ENCODE measurements around the gene VSTM2L.

The VSTM2L gene

GRCh38 chr20:37879843-37880242 is 23.1 kb upstream of the VSTM2L start:
- DNase-seq = no peak

DNA sequence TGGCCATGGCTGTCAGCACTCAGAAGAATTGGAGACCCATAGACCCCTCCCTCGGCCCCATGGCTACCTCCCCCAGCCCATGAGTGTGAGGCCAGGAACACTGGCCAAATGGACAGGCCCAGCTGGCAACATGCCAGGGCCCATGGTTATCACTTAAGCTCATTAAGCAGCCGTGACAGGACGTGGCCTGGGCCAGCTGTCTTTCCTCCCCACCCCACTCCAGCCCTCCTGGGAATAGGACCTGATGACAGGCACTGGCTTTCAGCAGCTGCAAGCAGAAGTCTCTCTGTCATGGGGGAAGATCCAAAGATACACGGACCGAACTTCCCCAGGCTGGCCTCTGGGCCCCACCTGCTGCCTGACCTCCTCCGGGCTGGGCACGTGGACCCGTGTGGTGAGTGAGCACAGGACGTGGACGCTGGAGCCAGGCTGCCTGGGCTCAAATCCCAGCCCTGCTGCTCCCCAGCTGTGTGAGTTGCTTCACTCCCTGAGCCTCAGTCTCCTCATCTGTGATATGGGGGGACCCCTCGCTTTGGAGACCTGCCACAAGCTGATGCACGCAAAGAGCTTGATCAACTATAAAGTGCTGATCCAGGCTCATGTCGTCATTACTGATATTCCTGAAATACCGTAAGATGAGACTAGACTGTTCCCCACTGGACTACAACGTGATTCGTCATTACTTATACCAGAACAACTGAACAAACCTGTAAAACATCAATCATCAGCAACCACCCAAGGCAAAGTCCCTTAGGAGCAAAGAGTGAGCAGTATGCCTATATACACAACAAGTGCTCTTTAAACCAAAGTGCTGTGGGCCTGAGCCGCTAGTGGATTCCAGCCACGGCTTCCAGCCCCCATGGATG is 22.0 kb upstream of the VSTM2L start:
- no peak for DNase-seq

DNA sequence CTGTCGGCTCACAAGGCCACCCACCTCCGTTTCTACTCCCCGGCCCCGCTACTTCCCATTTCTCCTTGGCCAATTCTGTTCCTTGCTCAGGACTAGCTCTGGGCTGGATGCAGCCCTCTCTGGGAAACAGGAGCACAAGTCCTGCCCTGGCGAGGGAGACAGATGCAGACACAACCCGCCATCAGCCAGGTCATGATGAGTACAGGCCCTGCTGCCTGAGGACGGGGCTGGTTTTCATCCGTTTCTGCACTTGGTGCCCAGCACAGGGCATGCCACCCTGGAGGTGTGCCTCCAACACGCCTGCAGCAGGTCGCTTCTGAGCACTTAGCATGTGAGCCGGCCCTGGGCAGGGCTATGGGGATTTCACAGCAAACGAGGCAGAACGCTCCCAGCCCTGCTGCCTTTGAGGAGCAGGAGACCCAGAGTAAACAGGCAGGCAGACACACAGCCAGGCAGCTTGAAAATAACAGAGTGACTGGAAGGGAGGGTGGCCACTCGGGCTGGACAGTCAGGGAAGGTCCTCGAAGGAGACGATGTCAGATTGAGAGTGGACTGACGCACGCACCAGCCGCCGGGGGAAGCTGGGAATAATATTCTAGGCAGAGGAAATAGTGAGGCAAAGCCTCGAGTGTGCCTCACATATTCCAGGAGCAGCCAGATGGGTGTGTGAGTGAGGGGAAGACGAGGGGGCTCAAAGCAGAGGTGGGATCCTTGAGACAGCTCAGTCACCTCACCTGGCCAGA is 21.2 kb upstream of the VSTM2L start:
- DNase-seq = no peak

DNA sequence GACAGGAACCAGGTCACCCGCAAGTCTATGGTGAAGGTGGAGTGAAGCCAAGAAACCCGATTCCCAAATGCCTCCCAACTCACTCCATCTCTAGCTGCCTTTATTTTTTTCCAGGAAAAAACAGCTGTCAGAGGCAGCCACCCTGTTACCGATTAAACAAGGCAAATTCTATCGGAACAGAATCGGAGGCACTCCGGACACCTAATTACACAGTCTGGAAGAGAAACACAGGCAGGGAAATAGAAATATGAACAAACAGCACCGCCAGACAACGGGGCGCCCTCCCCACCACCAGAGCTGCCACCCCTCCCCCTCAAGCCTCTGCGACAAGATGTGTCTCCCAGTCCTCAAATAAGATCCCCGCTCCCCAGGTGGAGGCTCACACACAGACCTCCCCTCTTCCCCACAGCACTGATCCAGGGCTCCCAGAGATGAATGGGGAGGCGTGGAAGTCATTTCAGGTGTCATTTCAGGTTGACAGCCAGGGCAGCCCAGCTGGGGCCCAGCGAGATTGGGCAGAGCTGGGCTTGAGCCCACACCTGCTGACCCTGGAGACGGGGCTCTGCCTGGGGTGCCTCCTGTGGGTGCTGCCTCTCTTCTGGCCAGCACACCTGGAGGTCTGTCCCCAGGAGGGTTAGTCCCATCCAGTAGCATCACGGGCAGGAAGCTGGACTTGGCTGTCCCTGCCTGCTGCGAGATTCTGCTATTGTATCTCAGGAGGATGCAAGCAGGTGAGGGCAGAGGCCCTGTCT is 19.8 kb upstream of the VSTM2L start:
- DNase-seq = no peak

DNA sequence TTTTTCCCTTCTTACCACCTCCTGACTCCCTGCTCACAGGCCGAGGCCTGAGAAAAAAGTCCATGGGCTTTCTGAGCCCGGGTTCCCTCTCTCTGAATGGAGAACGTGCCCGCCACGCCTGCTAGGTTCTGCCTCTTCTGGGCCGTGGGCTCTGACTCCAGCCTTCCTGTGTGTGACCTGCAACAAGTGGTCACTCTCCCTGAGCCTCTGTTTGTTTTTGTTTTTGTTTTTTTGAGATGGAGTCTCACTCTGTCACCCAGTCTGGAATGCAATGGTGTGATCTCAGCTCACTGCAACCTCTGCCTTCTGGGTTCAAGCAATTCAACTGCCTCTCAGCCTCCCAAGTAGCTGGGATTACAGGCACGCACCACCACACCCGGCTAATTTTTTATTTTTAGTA is 17.9 kb upstream of the VSTM2L start:
- no peak for DNase-seq

- no peak for DNase-seq
These were observed 17.1 kb upstream of the VSTM2L start for GRCh38 chr20:37885593-37886503.

DNA sequence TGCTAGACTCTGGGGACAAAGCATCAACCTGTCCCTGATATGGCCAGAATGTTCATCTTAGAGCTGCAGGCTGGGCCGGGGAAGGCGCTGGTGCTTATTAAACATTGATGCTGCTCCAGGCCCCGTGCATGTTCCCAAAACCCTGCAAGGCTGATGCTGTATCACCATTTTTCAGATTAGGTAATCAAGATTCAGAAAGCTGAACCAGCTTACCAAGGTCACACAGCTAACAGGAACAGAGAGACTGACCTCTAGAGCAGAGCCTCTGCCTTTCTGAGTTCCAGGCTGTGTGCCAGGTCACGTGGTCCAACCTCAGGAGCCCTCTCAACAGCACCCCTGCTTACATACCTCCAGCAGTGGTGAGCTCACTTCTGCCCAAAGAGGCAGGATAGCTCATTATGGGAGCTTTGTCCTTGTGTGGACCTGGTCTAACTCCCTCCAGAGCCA is 16.1 kb upstream of the VSTM2L start:
- DNase-seq = no peak

DNA sequence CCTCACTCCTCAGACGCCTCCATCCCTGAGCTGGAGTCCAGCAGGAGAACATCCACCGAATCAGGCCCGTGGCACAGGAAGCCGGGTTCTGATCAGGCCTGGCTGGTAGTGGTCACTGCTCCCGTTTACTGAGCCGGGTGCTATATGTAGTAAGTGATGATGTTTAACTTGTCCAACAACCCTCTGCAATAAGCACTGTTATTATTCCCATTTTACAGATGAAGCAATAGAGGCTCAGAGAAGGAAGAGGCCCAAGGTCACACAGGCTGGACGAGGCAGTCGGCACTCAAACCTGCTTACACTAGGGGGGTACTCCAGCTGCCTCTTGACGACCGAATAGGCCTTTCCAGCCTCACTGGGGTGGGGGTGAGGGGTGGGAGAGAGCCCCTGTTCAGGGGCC is 14.3 kb upstream of the VSTM2L start:
- DNase-seq = no peak

GRCh38 chr20:37890108-37890507 is 12.8 kb upstream of the VSTM2L start:
- no peak for DNase-seq

GRCh38 chr20:37890643-37891042 is 12.3 kb upstream of the VSTM2L start:
- no peak for DNase-seq

- DNase-seq = no peak
These were observed 10.9 kb upstream of the VSTM2L start for GRCh38 chr20:37892001-37892400.

- no peak for DNase-seq
These were observed 9.2 kb upstream of the VSTM2L start for GRCh38 chr20:37893566-37894241.

DNA sequence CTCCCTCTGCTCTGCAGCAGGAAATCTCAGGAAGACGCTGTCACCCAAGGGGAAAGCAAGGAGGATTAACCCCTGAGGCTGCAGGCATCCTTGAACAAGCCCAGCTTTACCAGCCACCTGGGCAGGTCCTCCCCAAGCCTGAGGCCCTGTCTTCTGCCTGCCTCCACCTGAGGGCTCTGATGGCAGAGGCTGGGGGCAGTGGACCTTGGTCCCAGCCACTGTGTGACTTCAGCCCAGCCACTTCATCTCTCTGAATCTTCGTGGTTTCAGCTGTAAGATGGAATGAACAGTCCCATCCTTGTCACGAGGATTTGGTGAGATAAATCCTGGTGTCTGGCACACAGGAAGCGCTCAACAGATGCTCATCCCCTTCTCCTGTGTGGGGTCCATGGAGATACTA is 8.5 kb upstream of the VSTM2L start:
- no peak for DNase-seq

GRCh38 chr20:37895166-37895565 is 7.8 kb upstream of the VSTM2L start:
- DNase-seq = no peak

DNA sequence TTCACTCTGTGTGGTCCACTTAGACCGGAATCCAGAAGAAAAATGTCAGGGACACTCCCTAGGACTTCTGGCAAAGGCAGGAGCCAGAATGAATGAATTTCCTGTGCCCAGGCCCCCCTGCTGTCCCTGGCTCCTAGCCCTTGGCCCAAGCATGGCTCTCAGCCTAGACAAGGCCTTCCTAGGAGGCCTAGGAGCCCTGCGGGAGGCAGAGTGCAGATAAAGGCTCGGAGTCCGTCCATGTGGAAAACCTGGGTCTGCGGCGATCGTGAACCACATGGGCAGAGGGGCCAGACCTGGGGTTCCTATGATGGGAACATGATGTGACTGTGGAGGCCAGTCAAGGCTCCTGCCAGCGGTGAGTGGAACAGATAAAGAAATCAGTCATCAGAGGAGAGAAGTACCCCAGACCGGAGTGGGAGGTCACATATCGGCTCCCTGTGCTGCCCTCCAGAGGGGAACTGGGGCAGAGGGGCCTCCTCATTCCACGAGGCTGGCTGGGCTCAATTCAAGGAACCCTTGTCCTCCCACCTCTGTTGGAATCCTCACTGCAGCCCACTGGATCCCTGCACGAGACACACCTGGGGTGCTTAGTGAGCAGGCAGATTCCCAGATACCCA is 5.9 kb upstream of the VSTM2L start:
- DNase-seq = no peak

DNA sequence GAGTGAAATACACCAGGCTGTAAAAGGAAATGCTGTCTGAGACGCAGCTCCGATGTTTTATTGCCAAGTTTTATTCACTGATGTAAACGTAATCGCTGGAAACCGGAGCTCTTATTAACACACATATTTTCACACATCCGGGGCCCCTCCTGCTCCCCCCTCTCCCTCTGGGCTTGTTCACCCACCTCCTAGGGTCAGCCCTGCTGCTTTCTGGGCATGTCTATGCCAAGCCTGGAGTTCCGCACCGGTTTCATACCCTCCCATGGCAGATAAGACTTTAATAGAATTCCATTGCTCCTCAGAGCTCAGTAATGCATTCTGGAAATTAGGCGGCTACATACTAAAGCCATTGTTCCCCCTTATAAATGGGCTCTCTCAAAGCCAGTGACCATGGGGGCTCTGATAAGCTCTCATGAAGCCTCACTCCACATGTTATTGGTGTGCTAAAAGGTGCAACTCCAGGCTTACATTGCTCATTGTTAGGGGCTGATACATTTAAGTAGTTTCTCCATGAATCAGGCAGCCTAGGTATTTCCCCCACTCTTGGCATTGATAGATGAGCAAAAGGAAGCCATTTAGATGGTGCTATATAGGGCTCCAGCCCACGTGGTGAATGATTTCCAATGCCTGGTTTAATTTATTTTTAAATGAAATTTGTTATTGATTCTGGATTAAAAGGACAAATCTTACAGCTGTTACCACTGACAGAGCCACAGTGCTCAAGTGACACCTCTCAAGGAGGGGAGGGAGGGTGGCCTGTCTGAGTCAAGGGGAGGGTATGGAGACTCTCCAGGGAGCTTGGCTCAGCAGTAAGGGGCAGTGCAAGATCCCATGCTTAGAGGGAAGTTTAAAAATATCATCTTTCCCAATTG is 4.5 kb upstream of the VSTM2L start:
- DNase-seq = no peak

- DNase-seq = no peak
These were observed 3.6 kb upstream of the VSTM2L start for GRCh38 chr20:37899105-37900045.

DNA sequence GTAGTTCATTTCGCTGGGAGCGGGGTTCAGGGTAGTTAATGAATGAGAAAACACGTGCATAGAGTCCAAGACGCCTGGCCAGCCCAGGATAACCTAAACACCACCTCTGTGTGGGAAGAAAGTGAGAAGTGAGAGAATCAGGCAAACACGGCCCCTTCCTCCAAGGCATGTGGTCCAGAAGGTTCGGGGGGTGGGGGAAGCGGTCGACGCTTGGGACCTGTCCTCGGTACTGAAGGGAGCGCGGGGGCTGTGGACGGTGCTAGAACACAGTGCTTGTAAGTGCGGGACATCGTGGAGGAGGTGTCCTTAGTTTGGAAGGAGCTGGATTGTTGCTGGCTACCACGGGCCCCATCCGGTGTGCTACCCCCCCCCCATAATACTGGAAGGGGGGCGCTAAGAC is 1.7 kb upstream of the VSTM2L start:
- DNase-seq = no peak

Measured in T-helper 2 cell (primary cell).